Esophagus muscularis mucosa (tissue), 4 donors: ENCODE data around the gene CLIC6. TPM values are rescaled to one million over a fixed set of nuclear protein-coding genes. Genes with fewer than 3 reads are reported as not detected.

Experiments
- DNase-seq: peaks from one replicate; pipeline ENCODE4 v3.0.0-alpha.2; 2017; ENCODE audit errors: extremely low spot score
- H3K27ac ChIP-seq, 4 donors: fragments of 200-600 bp; sonication (generic); replicated peaks in 1 of 4; 1 replicate in 3 of 4; 2 replicates in 1 of 4; pipeline ENCODE4 v1.5.1; 2016 to 2019; ENCODE audit warnings: mild to moderate bottlenecking in 1 of 4
- H3K27me3 ChIP-seq, 4 donors: fragments of 200-600 bp; sonication (generic); one replicate each; pipeline versions ENCODE4 v1.5.1 to v1.6.0; 2016 to 2019
- H3K36me3 ChIP-seq, 4 donors: fragments of 200-600 bp; sonication (generic); one replicate each; pipeline ENCODE4 v1.5.1; 2016 to 2019
- H3K4me1 ChIP-seq, 4 donors: fragments of 200-600 bp; sonication (generic); one replicate each; pipeline ENCODE4 v1.5.1; 2016 to 2019
- H3K4me3 ChIP-seq, 4 donors: fragments of 200-600 bp; sonication (generic); 1 replicate in 2 of 4; 2 replicates in 2 of 4; pipeline ENCODE4 v1.5.1; 2016 to 2019; ENCODE audit warnings: mild to moderate bottlenecking in 4 of 4, moderate library complexity in 1 of 4
- H3K9me3 ChIP-seq, 4 donors: fragments of 200-600 bp; sonication (generic); 1 replicate in 3 of 4; 2 replicates in 1 of 4; pipeline ENCODE4 v1.5.1; 2016 to 2019
- EP300 ChIP-seq: sonication (generic); formaldehyde crosslinking; IDR thresholded peaks from one replicate; pipeline ENCODE4 v1.6.1; 2017; ENCODE audit warnings: antibody characterized with exemption
- POLR2A ChIP-seq: fragments of 450-650 bp; IDR thresholded peaks from one replicate; pipeline ENCODE4 v1.6.1; 2017; ENCODE audit warnings: antibody characterized with exemption, moderate library complexity, mild to moderate bottlenecking, low read depth
- POLR2AphosphoS5 ChIP-seq, 2 donors: sonication (generic); formaldehyde crosslinking; IDR thresholded peaks; one replicate each; pipeline ENCODE4 v1.6.1; 2017; ENCODE audit warnings: antibody characterized with exemption in 2 of 2
- WGBS: methylation state at CpG from one replicate; pipeline ENCODE4 v1.1.5; 2018; 5-methylcytosine and 5-hydroxymethylcytosine counted together
- intact Hi-C: fragments of 100-400 bp; cut with DNase I; formaldehyde crosslinking; loops from one replicate; pipeline ENCODE4 v1.15.1; 2023
- total RNA-seq, 4 donors: library from RNA; depleted of rRNA; stranded (reverse); fragments of >200 nt; gene quantifications; one replicate each; pipeline versions ENCODE4 v1.1.0 to v1.2.1, GENCODE V29; 2016
- TF ChIP-seq, protein P1 (sequence below), 3 experiments: fragments of 200-600 bp in 2 of 3; fragments of 450-650 bp in 1 of 3; sonication (generic) in 2 of 3; IDR thresholded peaks; one replicate each; pipeline ENCODE4 v1.5.1; 2017 to 2019; ENCODE audit warnings: antibody characterized with exemption in 3 of 3, mild to moderate bottlenecking in 2 of 3, moderate library complexity in 1 of 3

Gene CLIC6
- total RNA-seq, 4 donors from 2014 or later: under 0.01 to 1.9 (median 0.39) TPM

DNA sequence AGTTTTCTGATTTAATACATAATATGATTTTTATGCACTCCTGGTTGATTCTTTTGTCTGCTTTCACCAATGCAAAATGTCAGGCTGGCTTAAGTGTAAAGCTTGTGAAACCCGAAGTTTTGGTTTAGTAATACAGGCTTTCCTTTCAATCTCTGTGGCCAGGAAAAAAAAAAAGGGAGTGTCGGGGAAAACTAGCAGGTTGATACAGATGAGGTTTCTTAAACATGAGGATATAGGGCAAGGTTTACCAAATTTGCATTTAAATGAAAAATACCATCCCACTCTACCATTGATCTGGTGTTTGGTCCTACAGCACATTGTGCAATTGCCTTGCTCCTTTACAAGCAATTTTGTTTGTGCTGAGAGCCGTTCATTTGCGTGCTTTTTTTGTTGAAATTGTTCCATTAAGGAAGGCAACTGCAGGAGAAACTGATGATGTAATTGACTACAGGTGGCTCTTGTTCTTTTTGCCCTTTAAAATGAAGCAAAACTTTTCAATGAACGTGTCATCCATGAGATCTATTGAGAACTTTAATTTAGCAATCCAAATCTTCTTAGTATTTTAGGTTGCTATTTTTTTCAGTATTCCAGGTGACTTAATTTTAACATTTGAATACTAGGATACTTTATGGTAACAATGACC, 22.7 kb downstream of the CLIC6 start:
- peaks cover 0 to 9% (median 0%) of the 10 kb centered on the region in 4 donors for H3K4me1 ChIP-seq
- no peaks in the 10 kb centered on the region for H3K36me3 ChIP-seq
- H3K27ac ChIP-seq: no peak overlapping the region
- TF ChIP-seq POLR2A (no peak), EP300 (no peak), POLR2AphosphoS5 (IDR thresholded peaks at IDR 0.05) (no peak)
- TF ChIP-seq, protein P1, sequence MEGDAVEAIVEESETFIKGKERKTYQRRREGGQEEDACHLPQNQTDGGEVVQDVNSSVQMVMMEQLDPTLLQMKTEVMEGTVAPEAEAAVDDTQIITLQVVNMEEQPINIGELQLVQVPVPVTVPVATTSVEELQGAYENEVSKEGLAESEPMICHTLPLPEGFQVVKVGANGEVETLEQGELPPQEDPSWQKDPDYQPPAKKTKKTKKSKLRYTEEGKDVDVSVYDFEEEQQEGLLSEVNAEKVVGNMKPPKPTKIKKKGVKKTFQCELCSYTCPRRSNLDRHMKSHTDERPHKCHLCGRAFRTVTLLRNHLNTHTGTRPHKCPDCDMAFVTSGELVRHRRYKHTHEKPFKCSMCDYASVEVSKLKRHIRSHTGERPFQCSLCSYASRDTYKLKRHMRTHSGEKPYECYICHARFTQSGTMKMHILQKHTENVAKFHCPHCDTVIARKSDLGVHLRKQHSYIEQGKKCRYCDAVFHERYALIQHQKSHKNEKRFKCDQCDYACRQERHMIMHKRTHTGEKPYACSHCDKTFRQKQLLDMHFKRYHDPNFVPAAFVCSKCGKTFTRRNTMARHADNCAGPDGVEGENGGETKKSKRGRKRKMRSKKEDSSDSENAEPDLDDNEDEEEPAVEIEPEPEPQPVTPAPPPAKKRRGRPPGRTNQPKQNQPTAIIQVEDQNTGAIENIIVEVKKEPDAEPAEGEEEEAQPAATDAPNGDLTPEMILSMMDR (IDR thresholded peaks at IDR 0.05): no peak
- intact Hi-C loops: no loop called here
- DNase-seq: no peak
- no peaks in the 10 kb centered on the region for H3K9me3 ChIP-seq
- H3K4me3 ChIP-seq: no peak overlapping the region
- WGBS: 69% methylated on average over 5 of the region's 5 CpGs
- peaks cover 0 to 6% (median 0%) of the 10 kb centered on the region in 4 donors for H3K27me3 ChIP-seq

DNA sequence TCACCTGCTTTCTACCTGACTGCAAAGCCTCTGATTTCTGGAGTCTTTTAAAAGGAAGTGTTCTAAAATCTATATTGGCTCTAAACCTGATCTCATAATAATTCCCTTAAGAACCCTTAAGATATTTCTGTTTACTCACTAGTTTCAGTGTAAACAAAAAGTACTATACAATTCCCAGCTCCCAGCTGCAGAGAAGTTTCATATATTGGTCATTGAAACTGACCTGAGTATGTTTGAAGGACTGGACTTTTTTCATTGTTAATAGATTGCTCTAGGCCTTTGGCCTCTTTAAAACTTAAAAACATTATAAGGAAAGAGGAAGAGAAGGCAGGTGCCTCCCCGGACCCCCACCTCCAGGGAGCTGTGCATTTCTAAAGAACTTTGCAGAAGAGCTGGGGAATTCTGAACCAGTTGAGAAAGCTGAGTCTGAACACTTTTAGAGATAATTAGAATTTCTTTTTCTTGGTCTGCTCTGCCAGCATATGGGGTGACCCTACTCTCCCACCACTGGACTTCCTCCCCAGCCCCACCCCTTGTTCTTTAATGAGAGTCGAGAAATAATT, 23.7 kb downstream of the CLIC6 start:
- H3K27me3 ChIP-seq: peaks cover 0 to 5% (median 0%) of the 10 kb centered on the region in 4 donors
- peaks cover 0 to 9% (median 0%) of the 10 kb centered on the region in 4 donors for H3K4me1 ChIP-seq
- H3K4me3 ChIP-seq: no peak overlapping the region
- 81% methylated on average over 2 of the region's 2 CpGs for WGBS
- H3K36me3 ChIP-seq: no peaks in the 10 kb centered on the region
- H3K27ac ChIP-seq: no peak overlapping the region
- intact Hi-C loops: no loop called here
- no peaks in the 10 kb centered on the region for H3K9me3 ChIP-seq
- TF ChIP-seq POLR2A: no peak
- no peak for TF ChIP-seq POLR2AphosphoS5 (IDR thresholded peaks at IDR 0.05)
- TF ChIP-seq EP300: no peak
- TF ChIP-seq, protein P1 (IDR thresholded peaks at IDR 0.05): no peak
- no peak for DNase-seq

DNA sequence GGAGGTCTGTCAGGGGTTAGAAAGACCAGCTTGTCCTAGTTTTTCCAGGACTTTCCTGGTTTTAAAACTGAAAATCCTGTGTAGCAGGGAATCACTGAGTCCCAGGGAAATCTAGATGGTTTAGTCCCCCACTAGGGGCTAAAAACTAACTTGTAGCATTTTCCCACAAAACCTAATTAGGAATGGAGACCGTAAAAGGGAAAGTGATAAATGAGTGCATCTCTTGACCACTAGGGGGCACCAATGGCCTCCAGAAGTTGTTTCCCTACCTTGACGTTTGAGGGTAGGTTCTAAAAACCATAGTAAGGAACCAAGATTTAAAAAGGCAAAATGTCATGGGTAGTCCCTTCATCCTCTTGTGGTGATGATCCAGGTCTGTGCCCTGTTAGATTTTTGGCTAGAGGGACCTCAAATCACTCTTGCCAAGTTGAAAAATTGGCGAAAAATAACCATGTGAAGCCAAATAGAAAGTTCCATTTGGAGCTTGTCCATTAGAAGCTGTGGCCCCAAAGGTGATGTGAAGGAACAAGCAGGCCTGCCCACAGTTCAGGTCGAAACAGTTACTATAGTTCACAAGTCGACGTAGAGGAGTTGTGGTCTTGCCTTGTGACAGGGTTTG, 24.5 kb downstream of the CLIC6 start:
- 62% methylated on average over 6 of the region's 6 CpGs for WGBS
- intact Hi-C loops: no loop called here

DNA sequence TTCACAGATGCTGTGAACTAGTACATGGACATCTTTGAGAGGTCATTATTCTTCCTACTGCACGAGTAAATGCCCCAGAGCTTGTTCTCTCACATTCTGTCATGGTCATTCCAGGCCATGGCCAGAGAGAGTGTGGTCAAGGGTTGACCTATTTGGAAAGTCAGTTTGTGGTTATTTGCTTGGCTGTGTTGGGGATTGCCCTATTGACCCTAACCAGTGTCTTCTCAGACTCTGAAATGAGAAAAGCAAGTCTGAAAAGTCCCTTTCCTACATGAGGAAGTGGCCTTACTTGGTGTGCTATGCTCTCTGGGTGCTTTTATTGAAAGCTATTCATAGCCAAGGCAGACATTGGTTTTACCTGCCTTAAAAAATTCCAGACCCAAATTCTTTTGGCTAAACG, 26.6 kb downstream of the CLIC6 start:
- no peak for DNase-seq
- Histone ChIP-seq H3K36me3 (no peaks in the 10 kb centered on the region), H3K4me1 (peaks cover 0 to 2% (median 0%) of the 10 kb centered on the region in 4 donors), H3K27ac (no peak overlapping the region), H3K27me3 (no peaks in the 10 kb centered on the region), H3K9me3 (no peaks in the 10 kb centered on the region), H3K4me3 (no peak overlapping the region)
- intact Hi-C loops: no loop called here
- 71% methylated on average over 2 of the region's 2 CpGs for WGBS
- no peak for TF ChIP-seq EP300

More for the DNA sequence above, 24.5 kb downstream of the CLIC6 start:
- Histone ChIP-seq H3K36me3 (no peaks in the 10 kb centered on the region), H3K9me3 (no peaks in the 10 kb centered on the region), H3K27ac (no peak overlapping the region), H3K4me1 (peaks cover 0 to 9% (median 0%) of the 10 kb centered on the region in 4 donors), H3K4me3 (no peak overlapping the region), H3K27me3 (peaks cover 0 to 5% (median 0%) of the 10 kb centered on the region in 4 donors)
- DNase-seq: no peak
- no peak for TF ChIP-seq EP300
- TF ChIP-seq, protein P1 (IDR thresholded peaks at IDR 0.05): peak; percentile 40 to 68 (median 59)

DNA sequence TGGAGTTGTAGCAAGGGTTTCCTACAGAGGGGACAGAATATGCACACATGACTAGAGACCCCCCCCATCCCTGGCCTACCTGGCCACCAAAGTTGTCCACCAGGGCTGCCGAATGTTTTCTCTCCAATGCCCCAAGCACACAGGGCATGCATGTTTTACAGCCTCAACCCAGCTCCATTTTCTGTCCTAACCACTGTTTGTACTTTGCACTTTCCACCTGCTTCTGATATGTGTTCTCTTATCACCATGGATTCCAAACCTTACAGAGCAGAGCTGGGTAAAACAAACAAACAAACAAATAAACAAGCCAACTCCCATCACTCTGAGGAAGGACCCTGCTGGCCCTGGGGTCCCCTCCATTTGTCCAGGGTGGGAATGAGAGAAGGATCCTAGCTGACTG, 27.3 kb downstream of the CLIC6 start:
- no peaks in the 10 kb centered on the region for H3K4me1 ChIP-seq
- H3K27me3 ChIP-seq: no peaks in the 10 kb centered on the region
- no peak overlapping the region for H3K27ac ChIP-seq
- no peaks in the 10 kb centered on the region for H3K36me3 ChIP-seq
- no peak for DNase-seq
- intact Hi-C loops: no loop called here
- no peak overlapping the region for H3K4me3 ChIP-seq
- WGBS: 91% methylated on average over 1 of the region's 1 CpG
- H3K9me3 ChIP-seq: no peaks in the 10 kb centered on the region
- TF ChIP-seq EP300 (no peak), POLR2AphosphoS5 (IDR thresholded peaks at IDR 0.05) (no peak), POLR2A (no peak)
- TF ChIP-seq, protein P1 (IDR thresholded peaks at IDR 0.05): no peak
